HCT116 (cell line): ENCODE results near the gene TLR3. TPM values are rescaled to one million over a fixed set of nuclear protein-coding genes. Genes with fewer than 3 reads are reported as not detected.

Experiments used
- ATAC-seq: fragments of 200-7000 bp; cut with Tn5 transposase; 2 replicates; pipeline ENCODE4 v1.9.1; 2020; ENCODE audit warnings: mild to moderate bottlenecking, moderate library complexity
- BruUV-seq: library from RNA; stranded (reverse); fragments of 400-500 nt; replicated peaks from 2 replicates; lab custom pipeline; 2021; lab: Mats Ljungman, UMichigan
- CTCF ChIA-PET: fragments of 300-600 bp; sonication (Branson Sonifier 250); formaldehyde crosslinking; loops from one replicate; lab custom pipeline; 2021; ENCODE audit warnings: antibody characterized with exemption; lab: Charles Lee
- POLR2A ChIA-PET: fragments of 300-600, 350-600 bp; sonication (Branson Sonifier 250); formaldehyde crosslinking; loops from one replicate; lab custom pipeline; 2021; ENCODE audit warnings: antibody characterized with exemption; lab: Charles Lee
- RAD21 ChIA-PET, 2 experiments: fragments of 300-600 bp; sonication (Branson Sonifier 250); formaldehyde crosslinking; loops; one replicate each; lab custom pipeline; 2023; ENCODE audit warnings: low total read pairs in 2 of 2; ENCODE audit not compliant: uncharacterized antibody in 2 of 2, unreplicated experiment in 2 of 2, low non-redundant PET in 1 of 2; lab: Charles Lee
- DNase-seq: peaks from one replicate; pipeline ENCODE4 v3.0.0-alpha.2; 2010; ENCODE audit warnings: low read depth, low spot score
- H2AFZ ChIP-seq: fragments of 200-600 bp; shearing (Covaris generic), sonication (generic); 2 replicates; pipeline ENCODE4 v1.6.1; 2017; ENCODE audit warnings: low read depth, mixed run types, mixed read lengths, antibody characterized with exemption, low read length; ENCODE audit not compliant: poor library complexity, severe bottlenecking
- H3K27ac ChIP-seq: 2 replicates; pipeline ENCODE4 v1.5.1; 2012; ENCODE audit warnings: low read depth, low read length
- H3K27me3 ChIP-seq: fragments of 200-600 bp; sonication (generic); 2 replicates; pipeline ENCODE4 v1.6.1; 2016; ENCODE audit warnings: mixed run types, low read length, mixed read lengths; ENCODE audit not compliant: insufficient read depth
- H3K36me3 ChIP-seq, 2 experiments: fragments of 200-500 bp in 1 of 2; fragments of 200-600 bp in 1 of 2; sonication (Bioruptor generic) in 1 of 2; sonication (generic) in 1 of 2; 2 replicates each; pipeline versions ENCODE4 v1.5.1 to v1.6.1; 2014 to 2016; ENCODE audit warnings: low read length in 2 of 2, inconsistent platforms in 1 of 2, mixed read lengths in 1 of 2, mixed run types in 1 of 2; ENCODE audit not compliant: insufficient read depth in 2 of 2, control insufficient read depth in 1 of 2
- H3K4me1 ChIP-seq, 2 experiments: fragments of 200-600 bp in 1 of 2; sonication (generic) in 1 of 2; 2 replicates each; pipeline versions ENCODE4 v1.5.1 to v1.6.1; 2012 to 2017; ENCODE audit warnings: low read length in 2 of 2, inconsistent platforms in 1 of 2, mild to moderate bottlenecking in 1 of 2, mixed read lengths in 1 of 2, mixed run types in 1 of 2, moderate library complexity in 1 of 2; ENCODE audit not compliant: insufficient read depth in 2 of 2, control insufficient read depth in 1 of 2
- H3K4me2 ChIP-seq: fragments of 200-600 bp; sonication (generic); 2 replicates; pipeline ENCODE4 v1.6.1; 2017; ENCODE audit warnings: mixed run types, low read length, mixed read lengths
- H3K4me3 ChIP-seq, 2 experiments: fragments of 200-600 bp in 1 of 2; sonication (generic) in 1 of 2; replicated peaks in 1 of 2; 2 replicates each; pipeline ENCODE4 v1.5.1; 2011 to 2016; ENCODE audit warnings: low read length in 2 of 2, control low read depth in 1 of 2, low read depth in 1 of 2, mild to moderate bottlenecking in 1 of 2, mixed read lengths in 1 of 2, mixed run types in 1 of 2
- H3K79me2 ChIP-seq: fragments of 200-600 bp; sonication (generic); 2 replicates; pipeline ENCODE4 v1.6.1; 2017; ENCODE audit warnings: mild to moderate bottlenecking, mixed run types, low read length, moderate library complexity, mixed read lengths; ENCODE audit not compliant: insufficient read depth
- H3K9ac ChIP-seq: fragments of 200-600 bp; sonication (generic); 2 replicates; pipeline ENCODE4 v1.6.1; 2016; ENCODE audit warnings: low read length, mixed read lengths
- H3K9me2 ChIP-seq: fragments of 200-600 bp; sonication (generic), shearing (Covaris generic); 2 replicates; pipeline ENCODE4 v1.6.1; 2017; ENCODE audit warnings: mixed run types, mild to moderate bottlenecking, moderate library complexity; ENCODE audit not compliant: insufficient read depth
- H3K9me3 ChIP-seq, 2 experiments: fragments of 200-500 bp in 1 of 2; fragments of 200-600 bp in 1 of 2; sonication (Bioruptor generic) in 1 of 2; sonication (generic) in 1 of 2; 2 replicates each; pipeline ENCODE4 v1.6.1; 2014 to 2017; ENCODE audit warnings: low read length in 2 of 2, mixed read lengths in 2 of 2, inconsistent platforms in 1 of 2, low read depth in 1 of 2, mild to moderate bottlenecking in 1 of 2, mixed run types in 1 of 2, moderate library complexity in 1 of 2; ENCODE audit not compliant: control insufficient read depth in 1 of 2, insufficient read depth in 1 of 2
- H4K20me1 ChIP-seq: fragments of 200-600 bp; sonication (generic), shearing (Covaris generic); 2 replicates; pipeline ENCODE4 v1.6.1; 2017; ENCODE audit warnings: mixed run types, mild to moderate bottlenecking, moderate library complexity; ENCODE audit not compliant: insufficient read depth
- CBX3 ChIP-seq: IDR thresholded peaks from 2 replicates; pipeline ENCODE4 v1.6.1; 2012; ENCODE audit warnings: low read depth
- CTCF ChIP-seq, 3 experiments: fragments of 200-600 bp in 1 of 3; sonication (generic) in 1 of 3; IDR thresholded peaks in 2 of 3; conservative IDR thresholded peaks in 1 of 3; 2 replicates each; pipeline ENCODE4 v1.5.1; 2012 to 2017; ENCODE audit warnings: low read depth in 2 of 3, low read length in 2 of 3, antibody characterized with exemption in 1 of 3, borderline replicate concordance in 1 of 3, control low read depth in 1 of 3, mild to moderate bottlenecking in 1 of 3, mixed read lengths in 1 of 3, mixed run types in 1 of 3, moderate library complexity in 1 of 3; ENCODE audit not compliant: insufficient read depth in 1 of 3
- EZH2 ChIP-seq: fragments of 200-600 bp; sonication (generic); IDR thresholded peaks from 2 replicates; pipeline ENCODE4 v1.6.1; 2017; ENCODE audit warnings: antibody characterized with exemption, mixed run types
- FOSL1 ChIP-seq: IDR thresholded peaks from 2 replicates; pipeline ENCODE4 v1.6.1; 2012; ENCODE audit warnings: low read depth
- JUND ChIP-seq: IDR thresholded peaks from 2 replicates; pipeline ENCODE4 v1.6.1; 2012
- POLR2A ChIP-seq: IDR thresholded peaks from 2 replicates; pipeline ENCODE4 v1.7.0; 2011; ENCODE audit warnings: borderline replicate concordance; ENCODE audit not compliant: insufficient read depth, insufficient read length; ENCODE audit errors: extremely low read depth
- POLR2AphosphoS5 ChIP-seq: IDR thresholded peaks from 2 replicates; pipeline ENCODE4 v1.6.1; 2011; ENCODE audit warnings: mild to moderate bottlenecking, low read depth, low read length, moderate library complexity
- RAD21 ChIP-seq: IDR thresholded peaks from 2 replicates; pipeline ENCODE4 v1.6.1; 2012; ENCODE audit warnings: low read depth, mild to moderate bottlenecking
- REST ChIP-seq: IDR thresholded peaks from 2 replicates; pipeline ENCODE4 v1.6.1; 2012; ENCODE audit warnings: low read depth
- YY1 ChIP-seq: IDR thresholded peaks from 2 replicates; pipeline ENCODE4 v1.6.1; 2011; ENCODE audit warnings: low read length, low read depth, moderate library complexity, mild to moderate bottlenecking; ENCODE audit not compliant: insufficient replicate concordance; ENCODE audit errors: extremely low read depth
- ZFX ChIP-seq: fragments of 450-650 bp; IDR thresholded peaks from 2 replicates; pipeline ENCODE4 v1.6.1; 2017
- intact Hi-C: fragments of 100-400 bp; cut with micrococcal nuclease; formaldehyde crosslinking; loops from 2 replicates; pipeline ENCODE4 v1.10.0; 2022
- total RNA-seq: library from RNA; stranded (reverse); gene quantifications from one replicate; pipeline ENCODE4 v1.2.1, GENCODE V29; 2021; ENCODE audit not compliant: unreplicated experiment

Gene TLR3
- total RNA-seq, 1 experiment from 2014 or later, result 1.3 TPM

GRCh38 chr4:186105647-186106321 lies 36.8 kb downstream of the TLR3 start:
- Histone ChIP-seq H3K27me3 (no peaks in the 10 kb centered on the region), H3K9me2 (no peaks in the 10 kb centered on the region), H3K9me3 (no peaks in the 10 kb centered on the region), H3K79me2 (no peaks in the 10 kb centered on the region), H3K27ac (no peak overlapping the region), H4K20me1 (no peaks in the 10 kb centered on the region), H3K9ac (no peak overlapping the region), H2AFZ (no peak overlapping the region), H3K36me3 (no peaks in the 10 kb centered on the region), H3K4me3 (peak overlapping the region; percentile 2 to 60; a peak in 2 of 4 replicates), H3K4me1 (peaks cover 4 to 18% of the 10 kb centered on the region in 2 experiments; a peak in 3 of 4 replicates), H3K4me2 (peak overlapping the region; percentile 90)
- DNase-seq (no peak), ATAC-seq (no peak)
- ChIA-PET POLR2A (no interaction called here), RAD21 (no interaction called here), CTCF (no interaction called here)
- BruUV-seq, result TSS peak; percentile 45
- TF ChIP-seq FOSL1 (no peak), ZFX (no peak), POLR2A (no peak)
- intact Hi-C loops, result no loop called here

- Histone ChIP-seq H3K4me2 (no peak overlapping the region), H3K79me2 (no peaks in the 10 kb centered on the region), H3K27me3 (no peaks in the 10 kb centered on the region), H2AFZ (no peak overlapping the region), H3K9me3 (no peaks in the 10 kb centered on the region), H3K4me1 (peaks cover 4 to 18% of the 10 kb centered on the region in 2 experiments; a peak in 3 of 4 replicates), H3K36me3 (no peaks in the 10 kb centered on the region), H3K9me2 (no peaks in the 10 kb centered on the region), H4K20me1 (no peaks in the 10 kb centered on the region), H3K4me3 (no peak overlapping the region), H3K27ac (no peak overlapping the region), H3K9ac (no peak overlapping the region)
- DNase-seq, result no peak
- no peak for ATAC-seq
- ChIA-PET CTCF (no interaction called here), POLR2A (no interaction called here), RAD21 (no interaction called here)
- BruUV-seq, result no TSS peak
- intact Hi-C loops, result no loop called here
- no peak for TF ChIP-seq CTCF (IDR thresholded peaks at IDR 0.05 in 2 of 3, conservative IDR thresholded peaks at IDR 0.05 in 1 of 3; ENCODE audit: borderline replicate concordance in 1 of 3, insufficient read depth in 1 of 3, low read depth in 2 of 3, low read length in 2 of 3)
- no peak for TF ChIP-seq POLR2AphosphoS5
- TF ChIP-seq POLR2A, result no peak
- no peak for TF ChIP-seq RAD21
- TF ChIP-seq YY1, result no peak
- no peak for TF ChIP-seq CBX3
- TF ChIP-seq REST, result no peak
- no peak for TF ChIP-seq ZFX
- no peak for TF ChIP-seq EZH2
- TF ChIP-seq JUND, result no peak
These were observed 39.0 kb downstream of the TLR3 start for GRCh38 chr4:186107947-186108346.
